H9 (cell line): ENCODE results near the gene EED. TPM values are rescaled to one million over a fixed set of nuclear protein-coding genes. Genes with fewer than 3 reads are reported as not detected.

Source experiments
- DNase-seq: peaks from one replicate; pipeline ENCODE4 v3.0.0-alpha.2; 2017
- H2AFZ ChIP-seq: one replicate; pipeline ENCODE4 v1.6.1; 2013; ENCODE audit warnings: mild to moderate bottlenecking, low read length, control low read depth, moderate library complexity
- H2AK5ac ChIP-seq: 2 replicates; pipeline ENCODE4 v1.6.1; 2013; ENCODE audit warnings: low read length, control low read depth, mixed read lengths; ENCODE audit not compliant: insufficient read length
- H2BK120ac ChIP-seq: one replicate; pipeline ENCODE4 v1.6.1; 2013; ENCODE audit warnings: low read depth, mild to moderate bottlenecking, low read length, control low read depth, inconsistent platforms; ENCODE audit not compliant: poor library complexity, severe bottlenecking
- H2BK12ac ChIP-seq: 2 replicates; pipeline ENCODE4 v1.6.1; 2013; ENCODE audit warnings: low read length, control low read depth, mixed read lengths, low read depth; ENCODE audit not compliant: insufficient read length
- H2BK15ac ChIP-seq: 2 replicates; pipeline ENCODE4 v1.6.1; 2013; ENCODE audit warnings: low read depth, low read length, control low read depth
- H2BK20ac ChIP-seq: one replicate; pipeline ENCODE4 v1.6.1; 2013; ENCODE audit warnings: low read depth, mild to moderate bottlenecking, low read length, control low read depth, inconsistent platforms; ENCODE audit not compliant: poor library complexity, severe bottlenecking
- H2BK5ac ChIP-seq: 2 replicates; pipeline ENCODE4 v1.6.1; 2013; ENCODE audit warnings: low read length, control low read depth, mixed read lengths; ENCODE audit not compliant: insufficient read length
- H3K14ac ChIP-seq: 2 replicates; pipeline ENCODE4 v1.6.1; 2013; ENCODE audit warnings: low read length, control low read depth; ENCODE audit not compliant: insufficient read depth
- H3K18ac ChIP-seq: 2 replicates; pipeline ENCODE4 v1.6.1; 2013; ENCODE audit warnings: low read depth, mild to moderate bottlenecking, mixed read lengths, low read length, control low read depth; ENCODE audit not compliant: insufficient read length
- H3K23ac ChIP-seq: 2 replicates; pipeline ENCODE4 v1.6.1; 2013; ENCODE audit warnings: low read length, control low read depth, mixed read lengths, low read depth; ENCODE audit not compliant: insufficient read length
- H3K23me2 ChIP-seq: 2 replicates; pipeline ENCODE4 v1.6.1; 2013; ENCODE audit warnings: low read depth, mild to moderate bottlenecking, mixed read lengths, low read length, control low read depth; ENCODE audit not compliant: insufficient read length, poor library complexity, severe bottlenecking
- H3K27ac ChIP-seq: 2 replicates; pipeline ENCODE4 v1.5.1; 2013; ENCODE audit warnings: low read length, control low read depth, mixed read lengths, low read depth; ENCODE audit not compliant: insufficient read length
- H3K27me3 ChIP-seq: 2 replicates; pipeline ENCODE4 v1.6.1; 2013; ENCODE audit warnings: low read length, control low read depth, inconsistent platforms; ENCODE audit not compliant: insufficient read depth
- H3K4ac ChIP-seq: 2 replicates; pipeline ENCODE4 v1.6.1; 2013; ENCODE audit warnings: low read depth, mild to moderate bottlenecking, control low read depth, inconsistent platforms, low read length, moderate library complexity
- H3K4me1 ChIP-seq: 2 replicates; pipeline ENCODE4 v1.6.1; 2013; ENCODE audit warnings: low read length, control low read depth, inconsistent platforms; ENCODE audit not compliant: insufficient read depth
- H3K4me2 ChIP-seq: 2 replicates; pipeline ENCODE4 v1.6.1; 2013; ENCODE audit warnings: low read length, control low read depth, mixed read lengths; ENCODE audit not compliant: insufficient read length, insufficient read depth
- H3K56ac ChIP-seq: 2 replicates; pipeline ENCODE4 v1.6.1; 2013; ENCODE audit warnings: low read depth, mild to moderate bottlenecking, mixed read lengths, low read length, control low read depth; ENCODE audit not compliant: insufficient read length
- H3K79me1 ChIP-seq: 2 replicates; pipeline ENCODE4 v1.6.1; 2013; ENCODE audit warnings: low read depth, mild to moderate bottlenecking, moderate library complexity, low read length, control low read depth, inconsistent platforms; ENCODE audit not compliant: insufficient read depth, poor library complexity, severe bottlenecking
- H3K79me2 ChIP-seq: 2 replicates; pipeline ENCODE4 v1.6.1; 2013; ENCODE audit warnings: low read length, control low read depth, inconsistent platforms; ENCODE audit not compliant: insufficient read depth
- H3K9ac ChIP-seq: 2 replicates; pipeline ENCODE4 v1.6.1; 2013; ENCODE audit warnings: low read length, control low read depth, mixed read lengths; ENCODE audit not compliant: insufficient read length; ENCODE audit errors: extremely low read depth
- H3K9me3 ChIP-seq: one replicate; pipeline ENCODE4 v1.6.1; 2013; ENCODE audit warnings: low read depth, low read length, inconsistent platforms; ENCODE audit not compliant: control insufficient read depth
- H3T11ph ChIP-seq: one replicate; pipeline ENCODE4 v1.6.1; 2013; ENCODE audit warnings: mild to moderate bottlenecking, low read length, control low read depth, inconsistent platforms
- H4K20me1 ChIP-seq: one replicate; pipeline ENCODE4 v1.6.1; 2013; ENCODE audit not compliant: control insufficient read depth, insufficient read length, insufficient read depth
- H4K5ac ChIP-seq: 2 replicates; pipeline ENCODE4 v1.6.1; 2013; ENCODE audit warnings: low read depth, mild to moderate bottlenecking, mixed read lengths, low read length, control low read depth; ENCODE audit not compliant: insufficient read length
- H4K8ac ChIP-seq: replicated peaks from 2 replicates; pipeline ENCODE4 v1.6.1; 2013; ENCODE audit warnings: low read length, control low read depth, mixed read lengths, low read depth; ENCODE audit not compliant: insufficient read length
- H4K91ac ChIP-seq: 2 replicates; pipeline ENCODE4 v1.6.1; 2013; ENCODE audit warnings: low read depth, mild to moderate bottlenecking, moderate library complexity, mixed read lengths, low read length, control low read depth; ENCODE audit not compliant: insufficient read length
- H3K27ac Mint-ChIP-seq, 3 experiments: 2 replicates in 2 of 3; 3 replicates in 1 of 3; pipeline ENCODE4 v1.8.0; 2020 to 2021; ENCODE audit warnings: mixed read lengths in 3 of 3, mild to moderate bottlenecking in 1 of 3, moderate library complexity in 1 of 3
- H3K27me3 Mint-ChIP-seq: 2 replicates; pipeline ENCODE4 v1.8.0; 2021; ENCODE audit warnings: low read depth, mild to moderate bottlenecking, moderate library complexity, mixed read lengths
- H3K36me3 Mint-ChIP-seq, 3 experiments: 2 replicates in 2 of 3; 3 replicates in 1 of 3; pipeline ENCODE4 v1.8.0; 2020 to 2021; ENCODE audit warnings: low read depth in 3 of 3, mixed read lengths in 3 of 3; ENCODE audit not compliant: insufficient read depth in 1 of 3
- H3K4me1 Mint-ChIP-seq, 2 experiments: 2 replicates each; pipeline ENCODE4 v1.8.0; 2020; ENCODE audit warnings: mixed read lengths in 2 of 2
- H3K4me3 Mint-ChIP-seq, 2 experiments: 2 replicates in 1 of 2; 3 replicates in 1 of 2; pipeline ENCODE4 v1.8.0; 2020 to 2021; ENCODE audit warnings: mild to moderate bottlenecking in 2 of 2, mixed read lengths in 2 of 2, moderate library complexity in 1 of 2
- H3K9me3 Mint-ChIP-seq, 2 experiments: 2 replicates in 1 of 2; 3 replicates in 1 of 2; pipeline ENCODE4 v1.8.0; 2020; ENCODE audit warnings: mild to moderate bottlenecking in 2 of 2, mixed read lengths in 2 of 2, moderate library complexity in 1 of 2
- CTCF ChIP-seq: fragments of 200-600 bp; sonication (generic); conservative IDR thresholded peaks from 3 replicates; pipeline ENCODE4 v1.8.0; 2021; ENCODE audit warnings: antibody characterized with exemption, mild to moderate bottlenecking
- WGBS: extraction: QIAGEN DNeasy Blood & Tissue Kit; methylation state at CpG from one replicate; pipeline ENCODE4 v1.1.7; 2013; ENCODE audit warnings: missing lambda C conversion rate, low lambda C conversion rate, mixed read lengths; ENCODE audit not compliant: insufficient read length; ENCODE audit errors: extremely low coverage; 5-methylcytosine and 5-hydroxymethylcytosine counted together
- total RNA-seq: library from RNA; stranded (reverse); gene quantifications from 2 replicates; pipeline ENCODE4 v1.2.1, GENCODE V29; 2021

EED gene
- total RNA-seq, 1 experiment from 2014 or later: 34.1 TPM

GRCh38 chr11:86245369-86246292 lies 1.1 kb downstream of the EED start:
- Histone ChIP-seq H4K20me1 (no peaks in the 10 kb centered on the region), H4K5ac (no peak overlapping the region), H3K9me3 (no peaks in the 10 kb centered on the region), H4K91ac (no peak overlapping the region), H3T11ph (no peak overlapping the region), H4K8ac (no peak overlapping the region), H3K79me2 (peaks cover 9% of the 10 kb centered on the region; the same call in 1 of the 2 replicates), H2BK5ac (no peak overlapping the region), H2AK5ac (no peak overlapping the region), H3K4me1 (peaks cover 5% of the 10 kb centered on the region; the same call in 1 of the 2 replicates), H2BK12ac (no peak overlapping the region), H3K27me3 (no peaks in the 10 kb centered on the region), H3K56ac (no peak overlapping the region), H3K4ac (no peak overlapping the region), H3K4me2 (peak overlapping the region; percentile 52), H3K9ac (peak overlapping the region; percentile 68), H2BK120ac (no peak overlapping the region), H2BK15ac (no peak overlapping the region), H3K18ac (peak overlapping the region; percentile 77), H3K27ac (no peak overlapping the region), H2AFZ (peak overlapping the region; percentile 7), H3K14ac (no peak overlapping the region), H3K79me1 (peaks cover 2% of the 10 kb centered on the region), H3K23me2 (no peaks in the 10 kb centered on the region), H3K23ac (no peak overlapping the region), H2BK20ac (no peak overlapping the region)
- H3K36me3 Mint-ChIP-seq: 0 out of 7 replicates have a peak, but pooled peaks cover 0 to 5% (median 4%) of the 10 kb centered on the region in 3 experiments
- no peak overlapping the region for H3K27ac Mint-ChIP-seq
- peak; percentile 38 for DNase-seq
- H3K9me3 Mint-ChIP-seq: no peaks in the 10 kb centered on the region
- TF ChIP-seq CTCF: no peak
- no CpG with 5 or more reads among the region's 38 CpGs for WGBS
- H3K4me1 Mint-ChIP-seq: peaks cover 38 to 39% of the 10 kb centered on the region in 2 experiments
- no peaks in the 10 kb centered on the region for H3K27me3 Mint-ChIP-seq
- no peak overlapping the region for H3K4me3 Mint-ChIP-seq
